GM21529 (cell line): ENCODE measurements around the gene METAP1D.
A peak's percentile ranks its signal among the peaks of the same experiment; 100 is the strongest.

ENCODE experiments used
- ATAC-seq: cut with Tn5 transposase; IDR thresholded peaks from one replicate; pipeline ENCODE4 v1.9.1; 2021; ENCODE audit not compliant: unreplicated experiment

METAP1D gene

GRCh38 chr2:172079416-172079815 is 79.7 kb downstream of the METAP1D start:
- ATAC-seq, result no peak

- no peak for ATAC-seq
Measured at GRCh38 chr2:172079838-172080640, 80.3 kb downstream of the METAP1D start.

GRCh38 chr2:172080641-172081220 is 81.0 kb downstream of the METAP1D start:
- ATAC-seq, result no peak

GRCh38 chr2:172081221-172082022 is 81.7 kb downstream of the METAP1D start:
- ATAC-seq, result no peak

- ATAC-seq, result no peak
Measured at GRCh38 chr2:172082105-172082943, 82.6 kb downstream of the METAP1D start.

GRCh38 chr2:172082944-172083627 is 83.3 kb downstream of the METAP1D start:
- no peak for ATAC-seq

- ATAC-seq, result no peak
Measured at GRCh38 chr2:172083628-172084394, 84.1 kb downstream of the METAP1D start.

- no peak for ATAC-seq
Measured at GRCh38 chr2:172084395-172084644, 84.6 kb downstream of the METAP1D start.

- ATAC-seq, result peak; percentile 91
Measured at GRCh38 chr2:172084645-172085459, 85.1 kb downstream of the METAP1D start.

- ATAC-seq, result peak; percentile 3
Measured at GRCh38 chr2:172085460-172086159, 85.9 kb downstream of the METAP1D start, which contains the start of gene DLX1. Gene DLX1 (plus strand): TSS chr2:172085507. CDS start chr2:172085678, 171 bp downstream.

- no peak for ATAC-seq
Measured at GRCh38 chr2:172086241-172087206, 86.8 kb downstream of the METAP1D start.

GRCh38 chr2:172087207-172087779 is 87.5 kb downstream of the METAP1D start:
- no peak for ATAC-seq

- no peak for ATAC-seq
Measured at GRCh38 chr2:172087780-172088244, 88.1 kb downstream of the METAP1D start.

- no peak for ATAC-seq
Measured at GRCh38 chr2:172088245-172089004, 88.7 kb downstream of the METAP1D start.

- ATAC-seq, result no peak
Measured at GRCh38 chr2:172089005-172089504, 89.3 kb downstream of the METAP1D start.

GRCh38 chr2:172089633-172090032 is 89.9 kb downstream of the METAP1D start:
- no peak for ATAC-seq
